DOHH2 (cell line): ENCODE results near the gene ACAD9.

Experiments
- CTCF ChIP-seq: fragments of 200-600 bp; sonication (generic); IDR thresholded peaks from one replicate; pipeline ENCODE4 v1.5.1; 2014; ENCODE audit warnings: antibody characterized with exemption, mild to moderate bottlenecking, low read depth, low read length; ENCODE audit not compliant: poor library complexity, severe bottlenecking
- EZH2phosphoT487 ChIP-seq: fragments of 200-600 bp; sonication (generic); IDR thresholded peaks from 2 replicates; pipeline ENCODE4 v1.6.1; 2017; ENCODE audit warnings: borderline replicate concordance, mild to moderate bottlenecking, antibody characterized with exemption, low read length, moderate library complexity, mixed read lengths

GRCh38 chr3:128849911-128850455, 29.4 kb upstream of the ACAD9 start:
- TF ChIP-seq CTCF (no peak), EZH2phosphoT487 (no peak)
